Adrenal gland (tissue), 5 donors: Measurements from ENCODE around the gene RRN3.
"Not testable (repeated sequence)": the region's sequence is repeated elsewhere in the genome, so short reads cannot be mapped to it uniquely, and the experiment has no call there.

Experiments used
- CTCF ChIP-seq, 6 experiments: fragments of 450-650 bp in 4 of 6; fragments of 200-600 bp in 2 of 6; sonication (generic) in 1 of 6; IDR thresholded peaks; 1 replicate in 5 of 6; 2 replicates in 1 of 6; pipeline versions ENCODE4 v1.5.1 to v1.8.0; 2016 to 2021; ENCODE audit warnings: antibody characterized with exemption in 6 of 6, mild to moderate bottlenecking in 2 of 6, moderate library complexity in 1 of 6
- POLR2A ChIP-seq, 2 donors: fragments of 450-650 bp; IDR thresholded peaks; one replicate each; pipeline ENCODE4 v1.6.1; 2017; ENCODE audit warnings: antibody characterized with exemption in 2 of 2, mild to moderate bottlenecking in 2 of 2, moderate library complexity in 1 of 2
- donor health status: DM: no; HTN: no; CAD: no.

DNA sequence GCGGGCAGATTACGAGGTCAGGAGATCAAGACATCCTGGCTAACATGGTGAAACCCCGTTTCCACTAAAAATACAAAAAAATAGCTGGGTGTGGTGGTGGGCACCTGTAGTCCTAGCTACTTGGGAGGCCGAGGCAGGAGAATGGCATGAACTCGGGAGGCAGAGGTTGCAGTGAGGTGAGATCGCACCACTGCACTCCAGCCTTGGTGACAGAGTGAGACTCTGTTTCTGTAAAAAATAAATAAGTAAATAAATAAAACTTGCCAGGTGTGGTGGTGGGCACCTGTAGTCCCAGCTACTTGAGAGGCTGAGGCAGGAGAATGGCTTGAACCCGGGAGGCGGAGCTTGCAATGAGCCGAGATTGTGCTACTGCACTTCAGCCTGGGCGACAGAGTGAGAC is 81.1 kb downstream of the RRN3 start:
- TF ChIP-seq POLR2A, CTCF (IDR thresholded peaks at IDR 0.05): not testable (repeated sequence)
